Karpas-422 (cell line): ENCODE results near the gene NBDY. TPM values are rescaled to one million over a fixed set of nuclear protein-coding genes. Genes with fewer than 3 reads are reported as not detected.

Experiments
- DNase-seq: peaks from one replicate; pipeline ENCODE4 v3.0.0-alpha.2; 2015
- H2AFZ ChIP-seq: fragments of 200-600 bp; sonication (generic); 2 replicates; pipeline ENCODE4 v1.6.1; 2014; ENCODE audit warnings: antibody characterized with exemption, low read length, mixed read lengths
- H3K27ac ChIP-seq: fragments of 200-600 bp; sonication (generic); 2 replicates; pipeline ENCODE4 v1.5.1; 2014; ENCODE audit warnings: mild to moderate bottlenecking, low read length, moderate library complexity
- H3K27me3 ChIP-seq: fragments of 200-600 bp; sonication (generic); 2 replicates; pipeline ENCODE4 v1.6.1; 2014; ENCODE audit warnings: low read length, mixed read lengths
- H3K36me3 ChIP-seq: fragments of 200-600 bp; sonication (generic); 2 replicates; pipeline ENCODE4 v1.6.1; 2014; ENCODE audit warnings: low read length, mixed read lengths; ENCODE audit not compliant: insufficient read depth
- H3K4me1 ChIP-seq: fragments of 200-600 bp; sonication (generic); 2 replicates; pipeline ENCODE4 v1.6.1; 2014; ENCODE audit warnings: mild to moderate bottlenecking, low read length, mixed read lengths
- H3K4me2 ChIP-seq: fragments of 200-600 bp; sonication (generic); 2 replicates; pipeline ENCODE4 v1.6.1; 2014; ENCODE audit warnings: low read length, low read depth, mild to moderate bottlenecking; ENCODE audit not compliant: poor library complexity, severe bottlenecking
- H3K4me3 ChIP-seq: fragments of 200-600 bp; sonication (generic); 2 replicates; pipeline ENCODE4 v1.5.1; 2014; ENCODE audit warnings: mild to moderate bottlenecking, antibody characterized with exemption, low read length, mixed read lengths
- H3K79me2 ChIP-seq: fragments of 200-600 bp; sonication (generic); 2 replicates; pipeline ENCODE4 v1.6.1; 2014; ENCODE audit warnings: mild to moderate bottlenecking, low read length, mixed read lengths
- H3K9ac ChIP-seq: fragments of 200-600 bp; sonication (generic); 2 replicates; pipeline ENCODE4 v1.6.0; 2014; ENCODE audit warnings: low read length
- H3K9me2 ChIP-seq: fragments of 200-600 bp; sonication (generic), shearing (Covaris generic); replicated peaks from 2 replicates; pipeline ENCODE4 v1.6.0; 2014; ENCODE audit warnings: mild to moderate bottlenecking, low read length, moderate library complexity; ENCODE audit not compliant: insufficient read depth
- H3K9me3 ChIP-seq: fragments of 300-700, 200-600 bp; sonication (generic); 2 replicates; pipeline ENCODE4 v1.6.1; 2014; ENCODE audit warnings: low read length, mixed read lengths
- H4K20me1 ChIP-seq: fragments of 200-600 bp; sonication (generic); 2 replicates; pipeline ENCODE4 v1.6.1; 2014; ENCODE audit warnings: mild to moderate bottlenecking, antibody characterized with exemption, low read length, low read depth; ENCODE audit not compliant: insufficient read depth
- total RNA-seq: library from RNA; depleted of rRNA; stranded (reverse); fragments of >200 nt; shearing (Covaris generic); gene quantifications from 2 replicates; pipeline ENCODE4 v1.2.3, GENCODE V29; 2014; ENCODE audit warnings: low replicate concordance

The NBDY gene
- total RNA-seq, 1 experiment from 2014 or later: 20.5 TPM

GRCh38 chrX:56786889-56787733 lies 58.1 kb downstream of the NBDY start:
- no peaks in the 10 kb centered on the region for H3K79me2 ChIP-seq
- H3K4me3 ChIP-seq: no peak overlapping the region
- no peak overlapping the region for H3K9ac ChIP-seq
- H2AFZ ChIP-seq: no peak overlapping the region
- H3K27ac ChIP-seq: no peak overlapping the region
- no peaks in the 10 kb centered on the region for H3K36me3 ChIP-seq
- H3K4me2 ChIP-seq: no peak overlapping the region
- no peaks in the 10 kb centered on the region for H4K20me1 ChIP-seq
- no peaks in the 10 kb centered on the region for H3K9me2 ChIP-seq
- H3K27me3 ChIP-seq: no peaks in the 10 kb centered on the region
- peaks cover 31% of the 10 kb centered on the region for H3K4me1 ChIP-seq
- DNase-seq: no peak
- H3K9me3 ChIP-seq: no peaks in the 10 kb centered on the region

- H3K4me1 ChIP-seq: peaks cover 31% of the 10 kb centered on the region
- no peaks in the 10 kb centered on the region for H3K36me3 ChIP-seq
- H2AFZ ChIP-seq: no peak overlapping the region
- no peaks in the 10 kb centered on the region for H3K9me2 ChIP-seq
- H3K9ac ChIP-seq: no peak overlapping the region
- no peak for DNase-seq
- H4K20me1 ChIP-seq: no peaks in the 10 kb centered on the region
- no peaks in the 10 kb centered on the region for H3K79me2 ChIP-seq
- no peaks in the 10 kb centered on the region for H3K9me3 ChIP-seq
- no peak overlapping the region for H3K27ac ChIP-seq
- H3K27me3 ChIP-seq: no peaks in the 10 kb centered on the region
- H3K4me3 ChIP-seq: no peak overlapping the region
- H3K4me2 ChIP-seq: no peak overlapping the region
These were observed 58.7 kb downstream of the NBDY start for GRCh38 chrX:56787734-56788152.

DNA sequence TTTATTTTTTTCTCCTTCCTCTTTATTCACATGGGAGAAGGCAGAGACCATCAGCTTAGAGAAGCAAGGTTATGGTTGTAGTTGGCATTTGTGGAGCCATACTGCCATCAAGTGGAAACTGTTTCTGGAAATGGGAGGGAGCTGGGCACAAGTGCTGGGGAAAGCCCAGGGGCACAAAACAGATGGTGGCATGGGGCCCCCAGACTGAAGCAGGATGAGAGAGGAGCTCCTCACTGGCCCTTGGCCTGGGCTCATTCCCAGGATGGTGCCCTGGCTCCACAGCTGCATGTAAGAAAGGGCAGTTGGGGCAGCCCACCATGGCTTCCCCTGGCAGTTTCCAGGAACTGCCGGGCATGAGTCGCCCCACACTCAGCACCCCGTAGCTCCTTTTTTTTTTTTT lies 59.2 kb downstream of the NBDY start:
- Histone ChIP-seq H3K79me2 (no peaks in the 10 kb centered on the region), H3K9ac (no peak overlapping the region), H3K9me2 (no peaks in the 10 kb centered on the region), H3K36me3 (no peaks in the 10 kb centered on the region), H3K4me3 (no peak overlapping the region), H3K4me2 (no peak overlapping the region), H2AFZ (no peak overlapping the region), H3K27me3 (no peaks in the 10 kb centered on the region), H3K9me3 (no peaks in the 10 kb centered on the region), H3K27ac (no peak overlapping the region), H3K4me1 (peaks cover 32% of the 10 kb centered on the region), H4K20me1 (no peaks in the 10 kb centered on the region)
- DNase-seq: peak; percentile 41

- H3K4me2 ChIP-seq: no peak overlapping the region
- H3K4me1 ChIP-seq: peaks cover 35% of the 10 kb centered on the region
- H3K9ac ChIP-seq: no peak overlapping the region
These were observed 59.7 kb downstream of the NBDY start for GRCh38 chrX:56788717-56789122.

GRCh38 chrX:56789518-56790070 lies 60.6 kb downstream of the NBDY start:
- Histone ChIP-seq H3K4me2 (no peak overlapping the region), H3K27me3 (no peaks in the 10 kb centered on the region), H3K9ac (no peak overlapping the region), H3K27ac (no peak overlapping the region), H4K20me1 (no peaks in the 10 kb centered on the region), H3K9me2 (no peaks in the 10 kb centered on the region), H3K4me1 (peaks cover 35% of the 10 kb centered on the region), H3K36me3 (no peaks in the 10 kb centered on the region), H2AFZ (no peak overlapping the region), H3K79me2 (no peaks in the 10 kb centered on the region), H3K9me3 (no peaks in the 10 kb centered on the region), H3K4me3 (no peak overlapping the region)
- DNase-seq: no peak

More at GRCh38 chrX:56788717-56789122, 59.7 kb downstream of the NBDY start:
- no peak overlapping the region for H2AFZ ChIP-seq
- no peaks in the 10 kb centered on the region for H3K9me2 ChIP-seq
- H3K36me3 ChIP-seq: no peaks in the 10 kb centered on the region
- H3K27me3 ChIP-seq: no peaks in the 10 kb centered on the region
- DNase-seq: no peak
- no peak overlapping the region for H3K27ac ChIP-seq
- H3K79me2 ChIP-seq: no peaks in the 10 kb centered on the region
- H4K20me1 ChIP-seq: no peaks in the 10 kb centered on the region
- H3K9me3 ChIP-seq: no peaks in the 10 kb centered on the region
- H3K4me3 ChIP-seq: no peak overlapping the region

DNA sequence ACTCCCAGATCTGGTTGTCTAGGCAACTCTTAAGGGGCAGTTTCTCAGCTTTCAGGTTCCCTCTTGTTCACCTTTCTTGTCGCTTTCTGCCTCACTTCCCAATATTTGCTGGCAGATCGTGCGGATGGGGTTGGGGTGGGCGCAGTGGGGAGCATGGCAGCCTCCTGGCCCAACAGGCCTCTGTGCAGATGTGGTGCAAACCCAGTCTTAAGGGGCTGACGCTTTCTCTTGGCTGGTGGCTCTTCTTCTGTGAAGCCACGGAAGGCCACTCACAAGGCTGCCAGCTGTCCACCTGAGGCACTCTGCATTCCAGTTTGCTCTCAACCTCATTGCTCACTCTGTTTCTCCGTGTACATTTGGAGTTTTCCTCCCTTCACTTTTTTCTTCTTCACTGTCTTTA lies 61.7 kb downstream of the NBDY start:
- H3K4me2 ChIP-seq: no peak overlapping the region
- H3K4me3 ChIP-seq: no peak overlapping the region
- H4K20me1 ChIP-seq: no peaks in the 10 kb centered on the region
- H3K79me2 ChIP-seq: no peaks in the 10 kb centered on the region
- no peaks in the 10 kb centered on the region for H3K36me3 ChIP-seq
- H3K9me3 ChIP-seq: no peaks in the 10 kb centered on the region
- no peaks in the 10 kb centered on the region for H3K9me2 ChIP-seq
- DNase-seq: no peak
- H2AFZ ChIP-seq: no peak overlapping the region
- H3K9ac ChIP-seq: no peak overlapping the region
- no peaks in the 10 kb centered on the region for H3K27me3 ChIP-seq
- no peak overlapping the region for H3K27ac ChIP-seq
- peaks cover 35% of the 10 kb centered on the region for H3K4me1 ChIP-seq

GRCh38 chrX:56791456-56791855 lies 62.4 kb downstream of the NBDY start:
- H3K4me1 ChIP-seq: peaks cover 35% of the 10 kb centered on the region
- H3K36me3 ChIP-seq: no peaks in the 10 kb centered on the region
- H3K4me2 ChIP-seq: peak overlapping the region; percentile 50
- H4K20me1 ChIP-seq: no peaks in the 10 kb centered on the region
- H2AFZ ChIP-seq: no peak overlapping the region
- H3K9me2 ChIP-seq: no peaks in the 10 kb centered on the region
- no peaks in the 10 kb centered on the region for H3K79me2 ChIP-seq
- no peak overlapping the region for H3K9ac ChIP-seq
- H3K4me3 ChIP-seq: no peak overlapping the region
- H3K9me3 ChIP-seq: no peaks in the 10 kb centered on the region
- DNase-seq: no peak
- H3K27ac ChIP-seq: peak overlapping the region; percentile 68
- H3K27me3 ChIP-seq: no peaks in the 10 kb centered on the region

GRCh38 chrX:56792270-56793111 lies 63.4 kb downstream of the NBDY start:
- H3K79me2 ChIP-seq: no peaks in the 10 kb centered on the region
- no peaks in the 10 kb centered on the region for H3K9me2 ChIP-seq
- H3K4me2 ChIP-seq: peak overlapping the region; percentile 50
- DNase-seq: peak; percentile 56
- H2AFZ ChIP-seq: no peak overlapping the region
- H3K36me3 ChIP-seq: no peaks in the 10 kb centered on the region
- H3K9ac ChIP-seq: peak overlapping the region; percentile 40
- no peaks in the 10 kb centered on the region for H3K27me3 ChIP-seq
- H3K9me3 ChIP-seq: no peaks in the 10 kb centered on the region
- H3K4me3 ChIP-seq: 0 out of 2 replicates have a peak overlapping the region, but pooled peaks have one; percentile 17
- H3K4me1 ChIP-seq: peaks cover 35% of the 10 kb centered on the region
- no peaks in the 10 kb centered on the region for H4K20me1 ChIP-seq
- H3K27ac ChIP-seq: peak overlapping the region; percentile 68
